Ovary (tissue), 3 donors: Measurements from ENCODE around the gene RASD1.

ENCODE experiments used
- CTCF ChIP-seq, 3 donors: fragments of 450-650 bp in 2 of 3; fragments of 200-600 bp in 1 of 3; IDR thresholded peaks; one replicate each; pipeline versions ENCODE4 v1.5.1 to v1.8.0; 2016 to 2022; ENCODE audit warnings: antibody characterized with exemption in 3 of 3, mild to moderate bottlenecking in 1 of 3
- POLR2A ChIP-seq: fragments of 450-650 bp; IDR thresholded peaks from one replicate; pipeline ENCODE4 v1.6.1; 2017; ENCODE audit warnings: antibody characterized with exemption, mild to moderate bottlenecking, moderate library complexity
- donor health status: DM: no; HTN: no; CAD: no.

DNA sequence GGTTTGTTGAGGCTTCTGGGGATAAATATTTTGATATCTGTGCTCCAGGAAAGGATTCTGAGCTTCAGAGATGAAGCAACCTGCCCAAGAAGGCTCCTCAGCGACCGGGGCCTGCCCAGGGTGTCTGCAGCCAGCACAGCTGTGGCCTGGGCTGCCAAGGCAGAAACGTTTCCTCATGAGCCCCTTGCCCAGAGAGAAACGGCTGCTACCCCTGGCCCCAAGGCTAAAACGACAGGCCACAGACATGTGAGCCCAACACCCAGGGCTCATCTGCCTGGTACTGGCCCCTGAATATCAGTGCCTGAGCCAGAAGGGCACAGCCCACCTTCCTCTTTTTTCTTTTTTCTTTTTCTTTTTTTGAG, 45.4 kb upstream of the RASD1 start:
- TF ChIP-seq CTCF (IDR thresholded peaks at IDR 0.05) (no peak), POLR2A (no peak)
